HEK293 (cell line): ENCODE results near the gene SEC23B.

Experiments
- CTCF ChIA-PET: fragments of 350-600 bp; formaldehyde crosslinking; extraction: SDS; loops from one replicate; lab custom pipeline; 2021; ENCODE audit warnings: antibody characterized with exemption; lab: Yijun Ruan, JAX
- POLR2A ChIA-PET: fragments of 300-600 bp; formaldehyde crosslinking; extraction: SDS; loops from one replicate; lab custom pipeline; 2020; ENCODE audit warnings: antibody characterized with exemption, inconsistent platforms; lab: Yijun Ruan, JAX
- H3K27ac ChIP-seq: fragments of 200-500 bp; sonication (Bioruptor generic); 2 replicates; pipeline ENCODE4 v1.5.1; 2014; ENCODE audit warnings: low read depth, low read length, control low read depth, inconsistent platforms; ENCODE audit errors: extremely low read depth
- H3K36me3 ChIP-seq, 2 experiments: fragments of 200-500 bp in 1 of 2; sonication (Bioruptor generic) in 1 of 2; 1 replicate in 1 of 2; 2 replicates in 1 of 2; pipeline ENCODE4 v1.5.1; 2014 to 2017; ENCODE audit warnings: inconsistent platforms in 2 of 2, low read length in 2 of 2; ENCODE audit not compliant: control insufficient read depth in 2 of 2, insufficient read depth in 1 of 2
- H3K4me1 ChIP-seq: fragments of 200-500 bp; sonication (Bioruptor generic); 2 replicates; pipeline ENCODE4 v1.5.1; 2014; ENCODE audit warnings: mild to moderate bottlenecking, low read length, inconsistent platforms; ENCODE audit not compliant: control insufficient read depth, insufficient read depth
- H3K4me3 ChIP-seq: 2 replicates; pipeline ENCODE4 v1.5.1; 2011; ENCODE audit warnings: low read depth, mild to moderate bottlenecking, control low read depth, low read length, moderate library complexity
- H3K9me3 ChIP-seq: fragments of 200-500 bp; sonication (Bioruptor generic); 2 replicates; pipeline ENCODE4 v1.5.1; 2014; ENCODE audit warnings: low read depth, low read length, inconsistent platforms; ENCODE audit not compliant: control insufficient read depth, insufficient read depth
- GLIS2 ChIP-seq: fragments of 450-650 bp; formaldehyde crosslinking; IDR thresholded peaks from 2 replicates; pipeline ENCODE4 v1.5.1; 2016; ENCODE audit warnings: missing biosample characterization, missing genetic modification characterization
- HIC1 ChIP-seq: fragments of 450-650 bp; formaldehyde crosslinking; IDR thresholded peaks from 2 replicates; pipeline ENCODE4 v1.5.1; 2016; ENCODE audit warnings: missing biosample characterization, missing genetic modification characterization
- HOXD13 ChIP-seq: sonication (generic); formaldehyde crosslinking; IDR thresholded peaks from 2 replicates; pipeline ENCODE4 v1.8.0; 2022; ENCODE audit warnings: missing genetic modification reagents, borderline replicate concordance
- INSM2 ChIP-seq: fragments of 450-650 bp; formaldehyde crosslinking; IDR thresholded peaks from 2 replicates; pipeline ENCODE4 v1.5.1; 2016; ENCODE audit warnings: missing biosample characterization, missing genetic modification characterization
- KLF1 ChIP-seq: fragments of 450-650 bp; formaldehyde crosslinking; IDR thresholded peaks from 2 replicates; pipeline ENCODE4 v1.5.1; 2016; ENCODE audit warnings: missing biosample characterization, missing genetic modification characterization
- PRDM2 ChIP-seq: fragments of 450-650 bp; formaldehyde crosslinking; IDR thresholded peaks from 2 replicates; pipeline ENCODE4 v1.5.1; 2016; ENCODE audit warnings: missing biosample characterization, missing genetic modification characterization, borderline replicate concordance
- SCRT1 ChIP-seq: fragments of 450-650 bp; formaldehyde crosslinking; IDR thresholded peaks from 2 replicates; pipeline ENCODE4 v1.5.1; 2016; ENCODE audit warnings: missing biosample characterization, missing genetic modification characterization, borderline replicate concordance
- SP3 ChIP-seq: fragments of 450-650 bp; formaldehyde crosslinking; IDR thresholded peaks from 2 replicates; pipeline ENCODE4 v1.5.1; 2016; ENCODE audit warnings: missing biosample characterization, missing genetic modification characterization
- YY1 ChIP-seq: fragments of 450-650 bp; formaldehyde crosslinking; IDR thresholded peaks from 2 replicates; pipeline ENCODE4 v1.5.1; 2018; ENCODE audit warnings: missing biosample characterization, missing genetic modification characterization
- ZBTB20 ChIP-seq: fragments of 450-650 bp; formaldehyde crosslinking; IDR thresholded peaks from 2 replicates; pipeline ENCODE4 v1.5.1; 2016; ENCODE audit warnings: missing biosample characterization, missing genetic modification characterization
- ZFHX2 ChIP-seq: fragments of 450-650 bp; formaldehyde crosslinking; conservative IDR thresholded peaks from 2 replicates; pipeline ENCODE4 v1.5.1; 2016; ENCODE audit warnings: missing biosample characterization, missing genetic modification characterization
- ZNF391 ChIP-seq: fragments of 450-650 bp; formaldehyde crosslinking; IDR thresholded peaks from 2 replicates; pipeline ENCODE4 v1.5.1; 2016; ENCODE audit warnings: low read depth, missing biosample characterization, missing genetic modification characterization, borderline replicate concordance
- ZNF394 ChIP-seq: fragments of 450-650 bp; formaldehyde crosslinking; IDR thresholded peaks from 2 replicates; pipeline ENCODE4 v1.5.1; 2016; ENCODE audit warnings: missing biosample characterization, missing genetic modification characterization, mild to moderate bottlenecking, moderate library complexity, borderline replicate concordance
- ZNF513 ChIP-seq: fragments of 450-650 bp; IDR thresholded peaks from 2 replicates; pipeline ENCODE4 v1.5.1; 2018; ENCODE audit warnings: missing biosample characterization, missing genetic modification characterization
- ZNF561 ChIP-seq: fragments of 450-650 bp; IDR thresholded peaks from 2 replicates; pipeline ENCODE4 v1.5.1; 2018; ENCODE audit warnings: missing biosample characterization, missing genetic modification characterization, borderline replicate concordance
- ZNF596 ChIP-seq: fragments of 450-650 bp; IDR thresholded peaks from 2 replicates; pipeline ENCODE4 v1.5.0; 2018; ENCODE audit warnings: missing biosample characterization, mild to moderate bottlenecking, missing genetic modification characterization, moderate library complexity
- ZNF645 ChIP-seq: fragments of 450-650 bp; formaldehyde crosslinking; IDR thresholded peaks from 2 replicates; pipeline ENCODE4; 2016; ENCODE audit warnings: missing biosample characterization, missing genetic modification characterization
- ZNF76 ChIP-seq: fragments of 450-650 bp; formaldehyde crosslinking; IDR thresholded peaks from 2 replicates; pipeline ENCODE4; 2016; ENCODE audit warnings: low read depth, missing biosample characterization, missing genetic modification characterization, borderline replicate concordance
- ZNF785 ChIP-seq: fragments of 450-650 bp; formaldehyde crosslinking; IDR thresholded peaks from 2 replicates; pipeline ENCODE4 v1.5.1; 2016; ENCODE audit warnings: missing biosample characterization, missing genetic modification characterization
- ZSCAN16 ChIP-seq: fragments of 450-650 bp; formaldehyde crosslinking; IDR thresholded peaks from 2 replicates; pipeline ENCODE4 v1.5.1; 2016; ENCODE audit warnings: missing biosample characterization, missing genetic modification characterization
- ZSCAN30 ChIP-seq: fragments of 450-650 bp; IDR thresholded peaks from 2 replicates; pipeline ENCODE4 v1.5.1; 2018; ENCODE audit warnings: missing biosample characterization, mild to moderate bottlenecking, missing genetic modification characterization, moderate library complexity

SEC23B gene

GRCh38 chr20:18585134-18585533 lies 77.4 kb downstream of the SEC23B start (continued):
- TF ChIP-seq ZNF645 (tag by site-specific recombination): no peak
- TF ChIP-seq HOXD13 (CRISPR knock-in tag): peak; percentile 60; the same call in 1 of the 2 replicates

GRCh38 chr20:18587665-18588573 lies 80.2 kb downstream of the SEC23B start, which contains the start of gene DTD1:
TSS of gene DTD1 (plus strand) at chr20:18588054. CDS start at chr20:18588073, 19 bp downstream.
- ChIA-PET POLR2A (no interaction called here), CTCF (interaction anchor here (0.6 to 1.6 kb wide), 7 partner anchors 12 to 1437 kb away, joined by 3 to 5 read pairs (median 3); no protein-coding TSS in a partner anchor)
- H3K27ac ChIP-seq: peak within 1 kb of the TSS; percentile 32; the same call in 1 of the 2 replicates
- H3K4me1 ChIP-seq: no peaks in the 10 kb centered on the region
- H3K36me3 ChIP-seq: no peaks in the 10 kb centered on the region
- H3K4me3 ChIP-seq: peak within 1 kb of the TSS; percentile 85
- no peaks in the 10 kb centered on the region for H3K9me3 ChIP-seq
- TF ChIP-seq ZNF785 (0 out of 2 replicates have a peak, but pooled peaks have one; percentile 35), ZSCAN16 (tag by site-specific recombination) (no peak), ZBTB20 (tag by site-specific recombination) (peak; percentile 32; the same call in 1 of the 2 replicates), ZNF76 (tag by site-specific recombination) (0 out of 2 replicates have a peak, but pooled peaks have one; percentile 20), ZSCAN30 (tag by site-specific recombination) (peak; percentile 94), SCRT1 (peak; percentile 68; the same call in 1 of the 2 replicates), YY1 (tag by site-specific recombination) (peak; percentile 77; the same call in 1 of the 2 replicates), ZNF391 (tag by site-specific recombination) (no peak), ZFHX2 (tag by site-specific recombination) (peak; percentile 98), ZNF394 (no peak), INSM2 (0 out of 2 replicates have a peak, but pooled peaks have one; percentile 13), SP3 (tag by site-specific recombination) (peak; percentile 95), ZNF561 (tag by site-specific recombination) (peak; percentile 96), GLIS2 (tag by site-specific recombination) (peak; percentile 72), ZNF513 (tag by site-specific recombination) (peak; percentile 36; the same call in 1 of the 2 replicates), ZNF596 (tag by site-specific recombination) (peak; percentile 68), PRDM2 (tag by site-specific recombination) (no peak), HIC1 (tag by site-specific recombination) (peak; percentile 68; the same call in 1 of the 2 replicates), KLF1 (tag by site-specific recombination) (peak; percentile 94)
